PC-3 (cell line): ENCODE data around the gene AUTS2.

Experiments used
- CTCF ChIP-seq: fragments of 300-600 bp; sonication (generic); conservative IDR thresholded peaks from 2 replicates; pipeline ENCODE4 v1.5.1; 2017; ENCODE audit warnings: antibody characterized with exemption, low read depth, mild to moderate bottlenecking, low read length
- EZH2 ChIP-seq: fragments of 300-600 bp; sonication (generic); IDR thresholded peaks from one replicate; pipeline ENCODE4 v1.6.1; 2017; ENCODE audit warnings: antibody characterized with exemption, mild to moderate bottlenecking, low read length; ENCODE audit not compliant: unreplicated experiment

GRCh38 chr7:70028620-70029019 lies 430.3 kb downstream of the AUTS2 start:
- no peak for TF ChIP-seq CTCF
- TF ChIP-seq EZH2: no peak
